Measurements from ENCODE around the gene SEMA4A. TPM values are rescaled to one million over a fixed set of nuclear protein-coding genes. Genes with fewer than 3 reads are reported as not detected.

SEMA4A gene
- total RNA-seq, 1 experiment from 2014 or later, result 1.5 TPM

- no TSS peak for BruUV-seq (replicated peaks)
- intact Hi-C loops (cut with micrococcal nuclease), result no loop called here
- Mint-ChIP-seq H3K4me1 (ENCODE audit: insufficient read depth, unreplicated experiment) (peaks cover 4% of the 10 kb centered on the region), H3K27me3 (ENCODE audit: insufficient read depth, unreplicated experiment) (peaks cover 14% of the 10 kb centered on the region), H3K36me3 (ENCODE audit: insufficient read depth, unreplicated experiment) (no peaks in the 10 kb centered on the region), H3K27ac (ENCODE audit: low read depth, unreplicated experiment) (no peak overlapping the region), H3K4me3 (ENCODE audit: unreplicated experiment) (no peak overlapping the region), H3K9me3 (ENCODE audit: unreplicated experiment) (no peaks in the 10 kb centered on the region)
- POLR2A ChIA-PET, result interaction anchor here (0.9 to 1.1 kb wide), 2 partner anchors 9 to 23 kb away, joined by 3 read pairs; no protein-coding TSS in a partner anchor
- CTCF ChIA-PET, result interaction anchor here (0.6 to 3.9 kb wide), 15 partner anchors 13 to 640 kb away, joined by 3 to 22 read pairs (median 3); no protein-coding TSS in a partner anchor
- no peak for TF ChIP-seq CTCF (IDR thresholded peaks at IDR 0.05; ENCODE audit: unreplicated experiment)
- no peak for DNase-seq (ENCODE audit: unreplicated experiment)
Observed at GRCh38 chr1:156164125-156164831, 10.9 kb downstream of the SEMA4A start.

- BruUV-seq (replicated peaks), result no TSS peak
- ChIA-PET POLR2A (interaction anchor here (0.8 to 1.8 kb wide), 5 partner anchors 11 to 29 kb away, joined by 3 to 5 read pairs (median 3); partner anchors contain the start of gene SLC25A44), CTCF (interaction anchor here (0.6 to 3.9 kb wide), 8 partner anchors 14 to 75 kb away, joined by 3 to 22 read pairs (median 4); no protein-coding TSS in a partner anchor)
- no peak overlapping the region for H3K4me3 Mint-ChIP-seq (ENCODE audit: unreplicated experiment)
- no peak for DNase-seq (ENCODE audit: unreplicated experiment)
- H3K9me3 Mint-ChIP-seq (ENCODE audit: unreplicated experiment), result no peaks in the 10 kb centered on the region
- peaks cover under 1% of the 10 kb centered on the region for H3K4me1 Mint-ChIP-seq (ENCODE audit: insufficient read depth, unreplicated experiment)
- no peak for TF ChIP-seq CTCF (IDR thresholded peaks at IDR 0.05; ENCODE audit: unreplicated experiment)
- no peak overlapping the region for H3K27ac Mint-ChIP-seq (ENCODE audit: low read depth, unreplicated experiment)
- H3K27me3 Mint-ChIP-seq (ENCODE audit: insufficient read depth, unreplicated experiment), result peaks cover 18% of the 10 kb centered on the region
- intact Hi-C loops (cut with micrococcal nuclease), result no loop called here
- H3K36me3 Mint-ChIP-seq (ENCODE audit: insufficient read depth, unreplicated experiment), result no peaks in the 10 kb centered on the region
Observed at GRCh38 chr1:156165083-156165482, 11.7 kb downstream of the SEMA4A start.

GRCh38 chr1:156167536-156167935 is 14.2 kb downstream of the SEMA4A start:
- DNase-seq (ENCODE audit: unreplicated experiment), result no peak
- peaks cover 18% of the 10 kb centered on the region for H3K27me3 Mint-ChIP-seq (ENCODE audit: insufficient read depth, unreplicated experiment)
- no peaks in the 10 kb centered on the region for H3K4me1 Mint-ChIP-seq (ENCODE audit: insufficient read depth, unreplicated experiment)
- TF ChIP-seq CTCF (IDR thresholded peaks at IDR 0.05; ENCODE audit: unreplicated experiment), result no peak
- intact Hi-C loops (cut with micrococcal nuclease), result no loop called here
- ChIA-PET POLR2A (no interaction called here), CTCF (interaction anchor here (0.7 kb wide), 1 partner anchor 95 kb away, joined by 3 read pairs; no protein-coding TSS in a partner anchor)
- BruUV-seq (replicated peaks), result no TSS peak
- H3K36me3 Mint-ChIP-seq (ENCODE audit: insufficient read depth, unreplicated experiment), result no peaks in the 10 kb centered on the region
- H3K4me3 Mint-ChIP-seq (ENCODE audit: unreplicated experiment), result no peak overlapping the region
- H3K9me3 Mint-ChIP-seq (ENCODE audit: unreplicated experiment), result no peaks in the 10 kb centered on the region
- no peak overlapping the region for H3K27ac Mint-ChIP-seq (ENCODE audit: low read depth, unreplicated experiment)

GRCh38 chr1:156172696-156173470 is 19.5 kb downstream of the SEMA4A start:
- POLR2A ChIA-PET, result interaction anchor here (0.6 to 1.6 kb wide), 5 partner anchors 20 to 349 kb away, joined by 3 to 4 read pairs (median 4); partner anchors contain the start of gene SLC25A44
- intact Hi-C loops (cut with micrococcal nuclease), result no loop called here

More at GRCh38 chr1:156172696-156173470, 19.5 kb downstream of the SEMA4A start:
- TF ChIP-seq CTCF (IDR thresholded peaks at IDR 0.05; ENCODE audit: unreplicated experiment), result no peak
- Mint-ChIP-seq H3K4me3 (ENCODE audit: unreplicated experiment) (no peak overlapping the region), H3K27me3 (ENCODE audit: insufficient read depth, unreplicated experiment) (peaks cover 30% of the 10 kb centered on the region), H3K27ac (ENCODE audit: low read depth, unreplicated experiment) (no peak overlapping the region), H3K9me3 (ENCODE audit: unreplicated experiment) (no peaks in the 10 kb centered on the region), H3K36me3 (ENCODE audit: insufficient read depth, unreplicated experiment) (peaks cover 5% of the 10 kb centered on the region), H3K4me1 (ENCODE audit: insufficient read depth, unreplicated experiment) (no peaks in the 10 kb centered on the region)
- no TSS peak for BruUV-seq (replicated peaks)
- CTCF ChIA-PET, result interaction anchor here (0.5 to 1.9 kb wide), 9 partner anchors 24 to 1693 kb away, joined by 3 to 12 read pairs (median 3); no protein-coding TSS in a partner anchor
- no peak for DNase-seq (ENCODE audit: unreplicated experiment)

All from MCF 10A (cell line).